GM21367 (cell line): ENCODE measurements around the gene ZBTB32.
"Not testable (repeated sequence)": the region's sequence is repeated elsewhere in the genome, so short reads cannot be mapped to it uniquely, and the experiment has no call there.

Experiments
- ATAC-seq: cut with Tn5 transposase; IDR thresholded peaks from one replicate; pipeline ENCODE4 v1.9.1; 2021; ENCODE audit not compliant: unreplicated experiment

The ZBTB32 gene

DNA sequence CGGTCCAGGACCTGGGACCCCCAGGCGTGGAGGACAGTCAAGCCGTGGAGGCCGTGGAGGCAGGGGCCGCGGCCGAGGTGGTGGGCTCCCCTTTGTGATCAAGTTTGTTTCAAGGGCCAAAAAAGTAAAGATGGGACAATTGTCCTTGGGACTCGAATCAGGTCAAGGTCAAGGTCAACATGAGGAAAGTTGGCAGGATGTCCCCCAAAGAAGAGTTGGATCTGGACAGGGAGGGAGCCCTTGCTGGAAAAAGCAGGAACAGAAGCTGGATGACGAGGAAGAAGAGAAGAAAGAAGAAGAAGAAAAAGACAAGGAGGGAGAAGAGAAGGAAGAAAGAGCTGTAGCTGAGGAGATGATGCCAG, 15.8 kb downstream of the ZBTB32 start:
- ATAC-seq, result no peak

DNA sequence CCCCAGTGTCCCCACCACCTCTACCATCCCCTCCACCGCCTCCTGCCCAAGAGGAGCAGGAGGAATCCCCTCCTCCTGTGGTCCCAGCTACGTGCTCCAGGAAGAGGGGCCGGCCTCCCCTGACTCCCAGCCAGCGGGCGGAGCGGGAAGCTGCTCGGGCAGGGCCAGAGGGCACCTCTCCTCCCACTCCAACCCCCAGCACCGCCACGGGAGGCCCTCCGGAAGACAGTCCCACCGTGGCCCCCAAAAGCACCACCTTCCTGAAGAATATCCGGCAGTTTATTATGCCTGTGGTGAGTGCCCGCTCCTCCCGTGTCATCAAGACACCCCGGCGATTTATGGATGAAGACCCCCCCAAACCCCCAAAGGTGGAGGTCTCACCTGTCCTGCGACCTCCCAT, 16.3 kb downstream of the ZBTB32 start:
- ATAC-seq, result no peak

DNA sequence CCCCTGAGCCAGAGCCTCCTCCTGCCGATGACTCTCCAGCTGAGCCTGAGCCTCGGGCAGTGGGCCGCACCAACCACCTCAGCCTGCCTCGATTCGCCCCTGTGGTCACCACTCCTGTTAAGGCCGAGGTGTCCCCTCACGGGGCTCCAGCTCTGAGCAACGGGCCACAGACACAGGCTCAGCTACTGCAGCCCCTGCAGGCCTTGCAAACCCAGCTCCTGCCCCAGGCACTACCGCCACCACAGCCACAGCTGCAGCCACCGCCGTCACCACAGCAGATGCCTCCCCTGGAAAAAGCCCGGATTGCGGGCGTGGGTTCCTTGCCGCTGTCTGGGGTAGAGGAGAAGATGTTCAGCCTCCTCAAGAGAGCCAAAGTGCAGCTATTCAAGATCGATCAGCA, 17.0 kb downstream of the ZBTB32 start:
- no peak for ATAC-seq

DNA sequence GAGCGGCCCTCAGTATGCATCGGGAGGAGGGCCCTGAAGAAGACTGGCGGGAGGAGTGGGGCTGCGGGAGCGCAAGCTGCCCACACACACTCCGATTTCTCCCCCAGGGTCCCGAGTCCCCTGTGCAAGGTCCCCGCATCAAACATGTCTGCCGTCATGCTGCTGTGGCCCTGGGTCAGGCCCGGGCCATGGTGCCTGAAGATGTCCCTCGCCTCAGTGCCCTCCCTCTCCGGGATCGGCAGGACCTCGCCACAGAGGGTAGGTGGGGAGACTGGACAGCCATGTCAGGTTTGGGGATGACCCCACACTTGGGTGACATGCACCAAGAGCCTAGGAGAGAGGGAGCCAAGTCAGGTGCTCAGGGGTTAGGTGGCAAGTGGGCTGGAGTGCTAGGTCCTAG, 18.1 kb downstream of the ZBTB32 start:
- no peak for ATAC-seq

DNA sequence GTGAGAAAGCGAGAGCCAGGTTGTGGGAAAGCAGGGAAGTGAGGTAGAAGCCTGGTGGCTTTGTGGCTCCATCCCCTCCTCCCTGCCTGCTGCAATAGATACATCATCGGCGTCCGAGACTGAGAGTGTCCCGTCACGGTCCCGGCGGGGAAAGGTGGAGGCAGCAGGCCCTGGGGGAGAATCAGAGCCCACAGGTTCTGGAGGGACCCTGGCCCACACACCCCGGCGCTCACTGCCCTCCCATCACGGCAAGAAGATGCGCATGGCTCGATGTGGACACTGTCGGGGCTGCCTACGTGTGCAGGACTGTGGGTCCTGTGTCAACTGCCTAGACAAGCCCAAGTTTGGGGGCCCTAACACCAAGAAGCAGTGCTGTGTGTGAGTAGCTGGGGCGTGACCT, 18.5 kb downstream of the ZBTB32 start:
- ATAC-seq, result no peak

DNA sequence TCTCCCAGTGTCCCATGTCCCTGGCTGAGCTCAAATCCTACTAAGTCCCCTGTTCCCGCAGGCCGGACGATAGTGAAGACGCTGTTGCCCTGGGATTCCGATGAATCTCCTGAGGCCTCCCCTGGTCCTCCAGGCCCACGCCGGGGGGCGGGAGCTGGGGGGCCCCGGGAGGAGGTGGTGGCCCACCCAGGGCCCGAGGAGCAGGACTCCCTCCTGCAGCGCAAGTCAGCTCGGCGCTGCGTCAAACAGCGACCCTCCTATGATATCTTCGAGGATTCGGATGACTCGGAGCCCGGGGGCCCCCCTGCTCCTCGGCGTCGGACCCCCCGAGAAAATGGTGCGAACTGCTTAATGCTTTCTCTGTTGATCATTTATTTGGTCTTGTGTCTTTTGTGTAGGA, 19.3 kb downstream of the ZBTB32 start:
- ATAC-seq, result no peak

DNA sequence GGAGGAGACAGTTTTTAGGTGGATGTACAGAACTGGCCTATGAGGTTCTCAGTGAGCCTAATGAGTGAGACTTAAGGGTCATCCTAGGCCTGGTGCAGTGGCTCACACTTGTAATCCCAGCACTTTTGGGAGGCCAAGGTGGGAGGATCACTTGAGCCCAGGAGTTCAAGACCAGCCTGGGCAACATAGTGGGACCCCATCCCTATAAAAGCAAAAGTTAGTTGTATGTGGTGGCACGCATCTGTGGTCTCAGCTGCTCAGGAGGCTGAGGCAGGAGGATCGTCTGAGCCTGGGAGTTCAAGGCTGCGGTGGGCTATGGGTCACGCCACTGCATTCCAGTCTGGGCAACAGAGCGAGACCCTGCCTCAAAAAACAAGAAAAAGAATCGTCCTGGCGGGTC, 19.8 kb downstream of the ZBTB32 start:
- ATAC-seq, result not testable (repeated sequence)

DNA sequence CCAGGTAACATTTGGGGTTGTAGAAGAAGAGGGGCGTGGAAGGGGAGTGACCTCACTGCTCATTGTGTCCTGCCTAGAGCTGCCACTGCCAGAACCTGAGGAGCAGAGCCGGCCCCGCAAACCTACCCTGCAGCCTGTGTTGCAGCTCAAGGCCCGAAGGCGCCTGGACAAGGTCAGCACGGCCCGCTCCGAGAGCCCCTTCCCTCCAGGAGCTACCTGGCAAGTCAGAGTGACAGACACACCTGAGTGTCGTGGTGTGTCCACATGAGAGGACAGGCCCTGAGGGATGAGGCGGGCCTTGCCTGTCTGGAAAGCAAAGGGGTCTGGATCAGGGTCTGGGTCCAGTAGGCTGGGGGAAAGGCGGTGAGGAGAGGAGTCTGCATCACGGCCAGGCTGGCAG, 20.2 kb downstream of the ZBTB32 start:
- no peak for ATAC-seq

DNA sequence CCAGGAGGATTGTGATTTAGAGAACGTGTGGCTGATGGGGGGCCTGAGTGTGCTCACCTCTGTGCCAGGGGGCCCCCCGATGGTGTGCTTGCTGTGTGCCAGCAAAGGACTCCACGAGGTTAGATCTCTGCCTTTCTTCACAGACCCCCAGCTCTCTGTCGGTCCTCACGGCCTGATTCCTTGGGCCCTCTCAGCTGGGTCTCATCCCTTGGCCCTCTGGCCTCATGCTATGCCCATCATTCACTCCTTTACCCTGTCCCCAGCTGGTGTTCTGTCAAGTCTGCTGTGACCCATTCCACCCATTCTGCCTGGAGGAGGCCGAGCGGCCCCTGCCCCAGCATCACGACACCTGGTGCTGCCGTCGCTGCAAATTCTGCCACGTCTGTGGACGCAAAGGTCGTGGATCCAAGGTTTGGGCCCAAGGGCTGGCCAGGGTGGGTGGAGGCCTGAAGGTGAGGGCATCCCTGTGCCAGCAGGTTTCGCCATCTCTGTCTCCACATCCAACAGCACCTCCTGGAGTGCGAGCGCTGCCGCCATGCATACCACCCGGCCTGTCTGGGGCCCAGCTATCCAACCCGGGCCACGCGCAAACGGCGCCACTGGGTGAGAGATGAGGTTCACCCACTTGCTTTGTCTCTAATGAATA, 21.0 kb downstream of the ZBTB32 start:
- no peak for ATAC-seq

DNA sequence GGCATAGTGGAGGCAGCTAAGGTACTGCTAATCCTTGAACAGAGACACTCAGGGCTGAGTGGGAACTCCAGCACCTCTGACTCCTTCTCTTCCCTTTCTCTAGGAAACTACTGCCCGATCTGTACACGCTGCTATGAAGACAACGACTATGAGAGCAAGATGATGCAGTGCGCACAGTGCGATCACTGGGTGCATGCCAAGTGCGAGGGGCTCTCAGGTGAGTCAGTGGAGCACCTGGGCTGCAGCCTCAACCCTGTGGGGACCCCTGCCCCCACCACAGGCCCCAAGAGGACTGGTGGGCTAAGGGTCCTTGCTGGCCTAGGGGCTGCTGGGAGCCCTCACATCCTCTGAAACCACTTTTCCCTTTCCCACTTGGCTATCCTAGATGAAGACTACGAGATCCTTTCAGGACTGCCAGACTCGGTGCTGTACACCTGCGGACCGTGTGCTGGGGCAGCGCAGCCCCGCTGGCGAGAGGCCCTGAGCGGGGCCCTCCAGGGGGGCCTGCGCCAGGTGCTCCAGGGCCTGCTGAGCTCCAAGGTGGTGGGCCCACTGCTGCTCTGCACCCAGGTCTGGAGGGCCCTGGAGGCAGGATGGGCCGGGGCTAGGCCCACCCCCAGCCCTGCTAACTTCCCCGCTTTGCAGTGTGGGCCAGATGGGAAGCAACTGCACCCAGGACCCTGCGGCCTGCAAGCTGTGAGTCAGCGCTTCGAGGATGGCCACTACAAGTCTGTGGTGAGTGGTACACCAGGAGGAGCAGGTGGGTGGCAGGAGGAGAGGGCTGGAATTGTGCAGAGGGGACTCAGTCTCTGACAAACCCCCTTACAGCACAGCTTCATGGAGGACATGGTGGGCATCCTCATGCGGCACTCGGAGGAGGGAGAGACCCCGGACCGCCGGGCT, 22.9 kb downstream of the ZBTB32 start:
- no peak for ATAC-seq

DNA sequence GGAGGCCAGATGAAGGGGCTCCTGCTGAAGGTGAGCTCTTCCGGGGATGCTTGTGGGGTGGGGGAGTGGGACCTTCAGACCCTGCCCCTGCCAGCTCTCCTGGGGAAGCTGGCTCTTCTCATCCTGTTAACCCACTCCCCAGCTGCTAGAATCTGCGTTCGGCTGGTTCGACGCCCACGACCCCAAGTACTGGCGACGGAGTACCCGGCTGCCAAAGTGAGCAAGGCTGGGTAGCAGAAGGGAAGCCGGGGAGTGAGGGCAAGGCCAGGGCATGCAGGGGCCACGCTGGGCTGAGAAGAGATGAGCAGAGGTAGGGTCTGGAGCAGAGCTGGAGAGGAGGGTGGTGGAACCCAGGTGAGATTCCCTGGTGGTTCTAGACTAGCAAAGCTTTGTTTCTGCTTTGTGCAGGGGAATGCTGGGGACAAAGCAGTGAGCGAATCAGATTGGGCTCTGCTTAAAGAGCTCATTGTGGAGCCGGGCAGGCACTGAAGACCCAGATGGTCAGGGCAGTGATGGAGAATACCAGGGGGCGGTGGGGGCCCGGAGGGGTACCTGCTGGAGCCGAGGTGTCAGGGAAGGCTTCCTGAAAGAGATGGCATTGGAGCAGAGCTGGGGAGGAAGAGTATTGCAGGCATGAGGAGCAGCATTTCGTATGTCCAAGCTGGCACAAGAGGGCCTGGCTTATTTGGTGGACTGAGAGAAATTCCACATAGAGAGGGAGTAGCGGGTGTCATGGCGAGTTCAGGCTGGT, 23.8 kb downstream of the ZBTB32 start:
- no peak for ATAC-seq

DNA sequence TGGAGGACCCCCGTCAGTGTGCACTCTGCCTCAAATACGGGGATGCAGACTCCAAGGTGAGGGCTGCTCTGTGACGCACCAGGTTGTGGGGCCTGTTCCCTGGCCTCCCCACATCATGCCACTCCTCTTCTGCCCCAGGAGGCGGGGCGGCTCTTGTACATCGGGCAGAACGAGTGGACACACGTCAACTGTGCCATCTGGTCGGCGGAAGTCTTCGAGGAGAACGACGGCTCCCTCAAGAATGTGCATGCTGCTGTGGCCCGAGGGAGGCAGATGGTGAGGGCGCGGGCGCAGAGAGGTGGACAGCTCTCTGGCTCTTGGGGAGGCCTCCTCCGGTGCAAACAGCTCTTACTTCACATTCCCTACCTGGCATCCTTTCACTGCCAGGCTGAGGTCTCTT, 24.7 kb downstream of the ZBTB32 start:
- no peak for ATAC-seq

DNA sequence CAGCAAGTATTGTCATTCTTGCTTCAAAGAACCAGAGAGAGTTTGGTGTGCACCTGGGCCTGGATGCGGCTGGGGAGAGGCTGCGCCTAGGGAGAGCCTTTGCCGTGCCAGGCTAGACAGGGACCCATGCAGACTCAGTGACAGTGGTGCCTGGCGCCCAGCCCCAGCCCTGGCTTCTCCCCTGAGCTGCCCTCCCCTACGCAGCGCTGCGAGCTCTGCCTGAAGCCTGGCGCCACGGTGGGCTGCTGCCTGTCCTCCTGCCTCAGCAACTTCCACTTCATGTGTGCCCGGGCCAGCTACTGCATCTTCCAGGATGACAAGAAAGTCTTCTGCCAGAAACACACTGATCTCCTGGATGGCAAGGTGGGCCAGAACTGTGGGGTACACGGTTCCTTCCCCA, 25.4 kb downstream of the ZBTB32 start:
- ATAC-seq, result no peak

DNA sequence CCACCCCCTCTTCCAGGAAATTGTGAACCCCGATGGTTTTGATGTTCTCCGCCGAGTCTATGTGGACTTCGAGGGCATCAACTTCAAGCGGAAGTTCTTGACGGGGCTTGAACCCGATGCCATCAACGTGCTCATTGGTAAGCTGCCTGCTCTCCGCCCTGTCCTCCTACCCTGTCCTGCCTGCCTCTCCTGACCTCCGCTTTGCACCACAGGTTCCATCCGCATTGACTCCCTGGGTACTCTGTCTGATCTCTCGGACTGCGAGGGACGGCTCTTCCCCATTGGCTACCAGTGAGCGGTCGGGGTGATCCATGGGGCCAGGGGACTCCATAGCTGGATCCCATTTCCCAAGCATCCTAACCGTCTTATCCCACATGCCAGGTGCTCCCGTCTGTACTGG, 26.0 kb downstream of the ZBTB32 start:
- no peak for ATAC-seq

DNA sequence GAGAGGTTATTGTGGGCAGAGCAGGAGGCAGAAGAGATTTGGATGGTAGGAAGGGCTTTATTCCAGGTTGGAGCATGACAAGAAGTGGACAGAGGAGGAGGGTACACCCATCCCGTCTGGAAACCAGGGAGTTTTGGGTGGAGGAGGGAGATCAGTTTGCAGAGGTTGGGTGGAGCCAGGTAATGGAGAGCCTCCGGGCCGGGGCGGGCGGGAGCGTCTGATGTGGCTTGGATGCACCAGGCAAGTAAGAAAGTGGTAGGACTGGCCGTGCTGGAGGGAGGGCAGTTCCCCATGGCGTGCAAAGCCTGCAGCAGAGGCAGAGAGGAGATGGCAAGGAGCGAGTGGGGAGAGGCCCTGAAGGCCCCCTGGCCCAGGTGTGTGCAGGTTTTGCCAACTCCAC, 27.0 kb downstream of the ZBTB32 start:
- ATAC-seq, result no peak

DNA sequence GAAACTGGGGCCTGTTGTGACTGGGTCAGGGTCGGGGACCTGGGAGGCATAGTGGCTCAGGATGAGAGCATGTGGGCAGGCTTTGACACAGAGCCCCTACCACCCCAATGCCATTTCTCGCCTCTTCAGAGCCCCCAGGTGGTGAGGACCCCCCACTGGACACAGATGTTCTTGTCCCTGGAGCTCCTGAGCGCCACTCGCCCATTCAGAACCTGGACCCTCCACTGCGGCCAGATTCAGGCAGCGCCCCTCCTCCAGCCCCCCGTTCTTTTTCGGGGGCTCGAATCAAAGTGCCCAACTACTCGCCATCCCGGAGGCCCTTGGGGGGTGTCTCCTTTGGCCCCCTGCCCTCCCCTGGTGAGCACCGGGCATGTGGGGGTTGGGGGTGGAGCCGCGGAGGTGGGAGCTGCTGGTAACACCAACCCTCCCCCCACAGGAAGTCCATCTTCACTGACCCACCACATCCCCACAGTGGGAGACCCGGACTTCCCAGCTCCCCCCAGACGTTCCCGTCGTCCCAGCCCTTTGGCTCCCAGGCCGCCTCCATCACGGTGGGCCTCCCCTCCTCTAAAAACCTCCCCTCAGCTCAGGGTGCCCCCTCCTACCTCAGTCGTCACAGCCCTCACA, 27.5 kb downstream of the ZBTB32 start:
- no peak for ATAC-seq

DNA sequence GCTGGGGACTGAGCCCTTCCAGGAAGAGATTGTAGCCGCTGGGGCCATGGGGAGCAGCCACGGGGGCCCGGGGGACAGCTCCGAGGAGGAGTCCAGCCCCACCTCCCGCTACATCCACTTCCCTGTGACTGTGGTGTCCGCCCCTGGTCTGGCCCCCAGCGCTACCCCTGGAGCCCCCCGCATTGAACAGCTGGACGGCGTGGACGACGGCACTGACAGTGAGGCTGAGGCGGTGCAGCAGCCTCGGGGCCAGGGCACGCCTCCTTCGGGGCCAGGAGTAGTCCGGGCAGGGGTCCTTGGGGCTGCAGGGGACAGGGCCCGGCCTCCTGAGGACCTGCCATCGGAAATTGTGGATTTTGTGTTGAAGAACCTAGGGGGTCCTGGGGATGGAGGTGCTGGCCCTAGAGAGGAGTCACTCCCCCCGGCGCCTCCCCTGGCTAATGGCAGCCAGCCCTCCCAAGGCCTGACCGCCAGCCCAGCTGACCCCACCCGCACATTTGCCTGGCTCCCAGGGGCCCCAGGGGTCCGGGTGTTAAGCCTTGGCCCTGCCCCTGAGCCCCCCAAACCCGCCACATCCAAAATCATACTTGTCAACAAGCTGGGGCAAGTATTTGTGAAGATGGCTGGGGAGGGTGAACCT, 28.3 kb downstream of the ZBTB32 start:
- no peak for ATAC-seq

DNA sequence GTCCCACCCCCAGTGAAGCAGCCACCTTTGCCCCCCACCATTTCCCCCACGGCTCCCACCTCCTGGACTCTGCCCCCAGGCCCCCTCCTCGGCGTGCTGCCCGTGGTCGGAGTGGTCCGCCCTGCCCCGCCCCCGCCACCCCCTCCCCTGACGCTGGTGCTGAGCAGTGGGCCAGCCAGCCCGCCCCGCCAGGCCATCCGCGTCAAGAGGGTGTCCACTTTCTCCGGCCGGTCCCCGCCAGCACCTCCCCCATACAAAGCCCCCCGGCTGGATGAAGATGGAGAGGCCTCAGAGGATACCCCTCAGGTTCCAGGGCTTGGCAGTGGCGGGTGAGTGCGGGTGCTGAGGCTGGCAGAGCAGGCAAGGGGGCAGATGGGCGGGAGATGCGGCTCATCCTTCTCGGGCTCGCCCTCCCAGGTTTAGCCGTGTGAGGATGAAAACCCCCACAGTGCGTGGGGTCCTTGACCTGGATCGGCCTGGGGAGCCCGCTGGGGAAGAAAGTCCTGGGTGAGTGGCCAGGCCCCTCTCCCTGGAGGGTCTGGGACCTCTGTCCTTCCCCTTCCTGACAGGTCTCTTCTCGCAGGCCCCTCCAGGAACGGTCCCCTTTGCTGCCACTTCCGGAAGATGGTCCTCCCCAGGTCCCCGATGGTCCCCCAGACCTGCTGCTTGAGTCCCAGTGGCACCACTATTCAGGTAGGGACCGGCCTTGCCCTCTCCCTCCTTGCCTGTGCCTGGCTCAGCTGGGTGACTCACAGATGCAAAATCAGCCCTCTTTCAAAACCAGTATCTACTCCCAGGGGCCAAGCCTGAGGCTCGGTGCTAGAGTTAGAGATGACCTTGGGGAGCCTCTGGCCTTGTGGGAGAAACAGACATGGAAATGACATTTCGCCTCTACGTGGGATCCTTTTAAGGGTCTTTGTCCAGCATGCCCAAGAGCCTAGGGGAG, 29.1 kb downstream of the ZBTB32 start:
- no peak for ATAC-seq

DNA sequence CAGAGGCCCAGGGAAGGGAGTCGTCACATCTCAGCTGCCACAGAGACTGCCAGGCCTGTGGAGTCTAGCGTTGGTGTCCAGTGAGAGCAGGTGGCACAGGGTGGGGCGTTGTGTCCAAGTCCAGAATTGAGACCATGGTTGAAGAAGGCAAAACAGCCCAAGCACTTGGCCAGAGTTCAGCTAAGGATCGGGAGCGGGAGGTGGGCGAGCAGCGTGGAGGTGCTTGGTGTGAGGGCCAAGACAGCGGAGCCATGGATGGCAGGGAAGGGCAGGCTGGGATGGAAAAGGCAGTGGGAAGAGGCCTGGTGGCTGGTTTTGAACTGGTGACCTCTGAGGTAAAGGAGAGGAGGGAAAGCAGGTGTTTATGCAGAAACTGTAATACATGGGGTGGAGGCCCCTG, 29.9 kb downstream of the ZBTB32 start:
- ATAC-seq, result no peak

DNA sequence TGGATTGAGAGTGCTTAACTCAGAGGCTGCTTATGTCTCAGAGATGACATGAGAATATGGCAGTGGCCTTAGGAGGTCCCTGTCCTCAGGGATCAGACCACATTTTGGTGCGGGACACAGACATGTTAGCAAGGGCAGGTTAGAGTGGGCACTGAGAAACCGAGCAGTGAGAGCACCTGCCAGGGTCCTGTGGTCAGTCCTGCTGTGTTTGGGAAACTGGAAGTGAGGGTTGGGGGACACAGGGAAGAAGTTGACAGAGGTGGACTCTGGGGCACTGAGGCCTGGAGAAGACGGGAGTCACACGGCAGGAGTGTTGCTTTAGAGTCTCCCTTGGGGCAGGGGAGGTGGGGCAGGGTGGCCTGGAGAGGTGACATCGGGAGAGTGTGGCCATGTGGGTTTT, 30.5 kb downstream of the ZBTB32 start:
- ATAC-seq, result no peak
